HEK293T (cell line): ENCODE results near the gene KLHL6.

Experiments used
- ARNT ChIP-seq: fragments of 450-650 bp; IDR thresholded peaks from 2 replicates; pipeline ENCODE4 v1.6.1; 2017; ENCODE audit warnings: mild to moderate bottlenecking
- BHLHE40 ChIP-seq: fragments of 450-650 bp; IDR thresholded peaks from 2 replicates; pipeline ENCODE4 v1.6.1; 2016; ENCODE audit warnings: mild to moderate bottlenecking, moderate library complexity, borderline replicate concordance
- CTBP1 ChIP-seq: fragments of 450-650 bp; IDR thresholded peaks from 2 replicates; pipeline ENCODE4 v1.6.1; 2016; ENCODE audit warnings: borderline replicate concordance
- FOXA1 ChIP-seq: fragments of 450-650 bp; IDR thresholded peaks from 2 replicates; pipeline ENCODE4 v1.6.1; 2016; ENCODE audit warnings: mild to moderate bottlenecking
- FOXK2 ChIP-seq: fragments of 450-650 bp; IDR thresholded peaks from 2 replicates; pipeline ENCODE4 v1.6.1; 2016; ENCODE audit warnings: mild to moderate bottlenecking
- FOXM1 ChIP-seq: fragments of 450-650 bp; IDR thresholded peaks from 2 replicates; pipeline ENCODE4 v1.6.1; 2017; ENCODE audit warnings: mild to moderate bottlenecking, borderline replicate concordance
- HDGF ChIP-seq: fragments of 450-650 bp; IDR thresholded peaks from 2 replicates; pipeline ENCODE4 v1.6.1; 2017; ENCODE audit warnings: antibody characterized with exemption, borderline replicate concordance
- L3MBTL2 ChIP-seq: fragments of 450-650 bp; conservative IDR thresholded peaks from 2 replicates; pipeline ENCODE4 v1.6.1; 2016; ENCODE audit warnings: mild to moderate bottlenecking
- LEF1 ChIP-seq: fragments of 450-650 bp; IDR thresholded peaks from 2 replicates; pipeline ENCODE4 v1.6.1; 2017; ENCODE audit warnings: mild to moderate bottlenecking, borderline replicate concordance
- NFRKB ChIP-seq: fragments of 450-650 bp; IDR thresholded peaks from 2 replicates; pipeline ENCODE4 v1.6.1; 2016; ENCODE audit warnings: mild to moderate bottlenecking, moderate library complexity
- PKNOX1 ChIP-seq: fragments of 450-650 bp; IDR thresholded peaks from 2 replicates; pipeline ENCODE4 v1.6.1; 2016
- SP1 ChIP-seq: fragments of 450-650 bp; IDR thresholded peaks from 2 replicates; pipeline ENCODE4 v1.6.1; 2017
- SUZ12 ChIP-seq: fragments of 450-650 bp; IDR thresholded peaks from 2 replicates; pipeline ENCODE4 v1.6.1; 2016; ENCODE audit warnings: mild to moderate bottlenecking
- TARDBP ChIP-seq: fragments of 450-650 bp; IDR thresholded peaks from 2 replicates; pipeline ENCODE4 v1.6.1; 2016

- no peak for TF ChIP-seq FOXK2
- TF ChIP-seq BHLHE40, result no peak
- TF ChIP-seq SUZ12, result no peak
- TF ChIP-seq L3MBTL2, result no peak
- TF ChIP-seq FOXA1, result no peak
- no peak for TF ChIP-seq SP1
- TF ChIP-seq TARDBP, result no peak
- TF ChIP-seq CTBP1, result no peak
- no peak for TF ChIP-seq FOXM1
- no peak for TF ChIP-seq ARNT
- TF ChIP-seq NFRKB, result no peak
- TF ChIP-seq LEF1, result no peak
- no peak for TF ChIP-seq HDGF
- TF ChIP-seq PKNOX1, result no peak
Observed at GRCh38 chr3:183594636-183595035, 39.1 kb upstream of the KLHL6 start.
